Activated gamma-delta T cell (primary cell): ENCODE data around the gene SFRP5.
A peak's percentile ranks its signal among the peaks of the same experiment; 100 is the strongest.

Source experiments
- DNase-seq: peaks from one replicate; lab custom pipeline; 2025; lab: John Stamatoyannopoulos, UW

Gene SFRP5

DNA sequence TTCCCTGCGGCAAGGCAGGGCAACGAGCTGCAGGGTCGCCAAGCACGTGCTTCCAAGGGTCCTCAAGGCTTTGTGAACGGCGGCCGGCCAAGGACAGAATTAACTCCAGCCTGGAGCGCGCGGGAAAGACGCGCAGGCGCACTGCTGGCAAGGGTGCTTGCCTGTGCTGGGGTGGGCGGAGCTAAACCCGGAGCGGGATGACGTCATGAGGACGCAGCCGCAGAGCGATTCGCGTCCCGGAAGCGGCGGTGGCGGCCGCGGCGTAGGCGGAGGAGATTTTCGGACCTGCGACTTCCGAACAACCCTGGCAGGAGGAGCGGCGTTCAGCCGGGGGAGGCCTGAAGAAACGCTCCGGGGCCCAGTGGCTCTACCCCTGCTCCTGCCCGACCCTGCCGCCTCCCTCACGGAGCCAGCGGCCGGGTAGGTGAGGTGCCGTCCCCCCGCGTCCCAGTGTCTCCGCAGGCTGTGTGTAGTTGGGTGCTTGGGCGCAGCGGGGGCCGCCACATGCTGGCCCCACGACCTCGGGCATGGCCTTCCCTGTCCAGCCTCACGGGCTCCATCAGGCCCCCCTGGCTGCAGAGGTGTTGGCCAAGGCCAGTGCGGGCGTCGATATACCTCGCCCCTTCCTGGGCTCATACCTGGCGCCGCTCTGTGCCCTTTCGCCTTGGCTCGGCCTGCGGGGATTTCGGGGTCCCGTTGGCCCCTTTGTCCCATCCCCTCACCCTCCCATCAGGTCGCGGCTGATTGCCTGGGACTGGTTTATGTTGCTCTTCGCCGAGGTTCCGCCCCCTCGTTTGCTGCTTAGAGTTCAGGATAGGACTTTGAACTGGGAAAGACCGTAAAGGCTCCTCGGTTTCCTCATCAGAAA, 34.7 kb downstream of the SFRP5 start, which contains the start of gene ZFYVE27:
Gene ZFYVE27 (plus strand): TSS at position 227 of the 868 bp plus-strand sequence. CDS start 1,350 bp downstream, outside the sequence.
- peak; percentile 87 for DNase-seq

DNA sequence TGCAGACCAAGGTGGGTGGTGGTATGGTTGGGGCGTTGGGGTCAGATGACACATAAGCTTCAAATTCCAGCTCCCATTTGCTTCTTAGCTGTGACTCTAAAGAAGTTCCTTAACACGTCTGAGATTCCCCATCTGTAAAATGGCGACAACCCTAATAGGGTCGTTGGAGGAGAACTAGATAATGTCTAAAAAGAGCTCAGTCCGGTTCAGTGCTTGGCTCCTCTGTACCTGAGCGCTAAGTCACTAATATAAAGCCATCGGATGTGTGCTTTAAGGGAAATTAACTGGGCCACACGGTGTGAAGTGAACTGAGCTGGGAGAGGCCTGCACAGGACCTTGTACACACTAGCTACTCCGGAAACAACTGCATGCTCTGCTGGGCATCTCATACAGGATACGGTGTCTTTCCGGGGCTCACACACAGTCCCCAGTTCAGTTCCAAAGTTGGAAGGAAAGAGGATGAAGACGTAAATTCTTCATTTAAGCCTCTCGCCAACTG, 35.3 kb downstream of the SFRP5 start:
- no peak for DNase-seq

DNA sequence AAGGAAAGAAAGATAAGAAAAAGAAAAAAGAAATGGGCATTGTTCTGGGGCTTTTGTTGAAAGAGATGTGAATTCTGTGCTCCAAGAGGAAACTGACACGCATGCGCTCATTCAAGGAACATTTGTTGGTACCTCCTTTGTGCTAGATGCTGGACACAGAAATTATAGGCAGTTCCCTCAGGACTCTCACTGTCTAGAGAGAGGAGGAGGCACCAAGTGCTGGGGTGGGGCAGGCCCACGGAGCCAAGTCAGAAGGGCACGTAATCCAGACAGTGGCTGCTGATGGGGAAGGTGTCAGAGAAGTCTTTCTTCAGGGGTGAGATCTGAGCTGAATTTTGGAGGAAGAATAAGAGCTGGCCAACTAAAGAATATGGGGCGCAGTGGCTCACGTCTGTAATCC, 37.8 kb downstream of the SFRP5 start:
- DNase-seq: no peak

DNA sequence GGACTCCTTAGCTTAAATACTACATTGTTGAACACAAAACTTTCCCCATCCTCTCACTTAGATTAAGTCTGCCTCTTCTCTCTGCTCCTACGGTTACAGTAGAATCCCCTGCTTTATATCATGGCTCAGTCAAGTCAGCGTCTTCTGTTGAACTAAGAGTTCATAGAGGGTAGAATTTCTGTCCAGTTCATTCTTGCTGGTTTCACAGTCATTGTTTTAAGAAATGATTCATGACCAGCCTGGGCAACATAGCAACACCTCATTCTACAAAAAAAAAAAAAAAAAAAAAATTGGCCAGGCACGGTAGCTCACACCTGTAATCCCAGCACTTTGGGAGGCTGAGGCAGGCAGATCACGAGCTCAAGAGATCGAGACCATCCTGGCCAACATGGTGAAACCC, 38.5 kb downstream of the SFRP5 start:
- DNase-seq: no peak

DNA sequence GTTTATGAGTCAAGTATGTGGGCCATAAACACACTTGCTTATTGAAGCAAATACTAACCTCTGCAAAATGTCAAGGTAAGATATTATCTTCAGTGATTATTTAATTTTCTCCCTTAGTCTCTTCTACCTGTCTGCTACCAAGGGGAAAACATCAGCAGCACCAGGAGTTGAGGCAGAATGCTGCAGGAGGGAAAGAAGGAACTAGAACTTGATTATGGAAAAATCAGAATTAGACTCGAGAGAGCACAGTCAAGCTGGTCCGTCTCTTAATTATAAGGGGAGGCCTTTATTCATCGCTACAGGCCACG, 39.8 kb downstream of the SFRP5 start:
- no peak for DNase-seq

DNA sequence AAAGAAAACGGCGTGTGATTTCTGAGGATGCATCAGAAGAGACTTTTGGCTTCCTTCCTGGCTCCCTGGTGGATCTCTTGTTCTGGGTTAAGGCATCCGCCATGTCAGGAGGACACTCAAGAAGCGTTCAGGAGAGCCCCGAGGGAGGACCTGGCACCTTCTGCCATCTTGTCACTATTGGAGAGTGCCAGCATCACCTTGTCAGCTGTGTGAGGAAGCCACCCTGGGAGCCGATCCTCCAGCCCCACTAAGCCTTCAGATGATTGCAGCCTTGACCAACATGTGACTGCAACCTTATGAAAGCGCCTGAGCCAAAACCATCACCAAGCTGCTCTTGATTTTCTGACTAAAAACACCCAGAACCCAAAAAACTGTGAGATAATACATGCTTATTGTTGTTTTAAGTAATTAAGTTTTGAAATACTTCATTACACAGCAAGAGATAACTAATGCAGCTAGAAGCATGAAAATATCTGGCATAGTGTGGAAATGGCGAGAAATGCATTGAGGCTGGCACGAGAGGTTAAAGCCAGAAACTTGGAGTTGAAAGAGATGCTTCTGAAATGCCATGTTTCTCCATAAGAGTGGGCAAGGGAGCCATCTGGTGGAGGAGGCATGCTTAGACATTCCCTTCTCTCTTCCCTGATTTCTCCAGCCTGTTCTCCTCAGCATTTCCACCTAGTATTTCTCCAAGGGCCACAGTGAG, 40.3 kb downstream of the SFRP5 start:
- DNase-seq: no peak

DNA sequence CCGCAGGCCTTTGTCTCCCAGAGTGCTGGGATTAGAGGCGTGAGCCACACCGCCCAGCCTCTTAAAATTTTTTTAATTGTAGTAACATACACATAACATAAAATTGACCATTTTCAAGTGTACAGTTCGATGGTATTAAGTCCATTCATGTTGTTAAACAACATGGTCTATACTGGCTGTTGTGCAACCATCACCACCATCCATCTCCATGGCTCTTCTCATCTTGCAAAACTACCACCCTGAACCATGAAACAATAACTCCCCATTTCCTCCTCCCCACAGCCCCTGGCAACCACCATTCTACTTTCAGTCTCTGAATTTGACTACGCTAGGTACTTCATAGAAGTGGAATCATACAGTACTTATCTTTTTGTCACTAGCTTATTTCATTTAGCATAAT, 42.8 kb downstream of the SFRP5 start:
- DNase-seq: no peak

DNA sequence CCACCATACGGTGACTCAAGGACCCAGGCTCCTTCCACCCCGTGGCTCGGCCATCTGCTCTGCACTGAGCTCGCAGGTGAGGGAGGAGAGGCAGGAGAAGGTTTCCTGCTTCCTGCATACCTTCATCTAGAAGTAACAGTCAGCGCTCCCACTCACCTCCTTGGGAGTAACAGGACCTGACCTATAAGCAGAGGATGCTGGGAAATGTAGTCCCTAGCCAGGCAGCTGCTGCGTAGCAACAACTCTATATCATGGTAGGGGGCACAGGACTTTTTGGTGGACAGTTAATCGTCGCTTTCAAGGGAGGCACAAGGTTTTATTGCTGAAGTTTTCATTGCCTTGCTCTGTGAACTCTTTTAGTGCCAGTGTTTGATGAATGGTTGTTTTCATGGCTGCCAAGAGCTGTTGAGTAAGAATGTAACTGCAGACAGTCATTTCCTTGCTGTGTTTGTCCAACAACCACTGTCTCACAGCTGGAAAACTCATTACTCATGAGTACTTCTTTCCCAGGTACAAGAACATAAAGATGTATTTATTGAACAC, 45.1 kb downstream of the SFRP5 start:
- DNase-seq: no peak

DNA sequence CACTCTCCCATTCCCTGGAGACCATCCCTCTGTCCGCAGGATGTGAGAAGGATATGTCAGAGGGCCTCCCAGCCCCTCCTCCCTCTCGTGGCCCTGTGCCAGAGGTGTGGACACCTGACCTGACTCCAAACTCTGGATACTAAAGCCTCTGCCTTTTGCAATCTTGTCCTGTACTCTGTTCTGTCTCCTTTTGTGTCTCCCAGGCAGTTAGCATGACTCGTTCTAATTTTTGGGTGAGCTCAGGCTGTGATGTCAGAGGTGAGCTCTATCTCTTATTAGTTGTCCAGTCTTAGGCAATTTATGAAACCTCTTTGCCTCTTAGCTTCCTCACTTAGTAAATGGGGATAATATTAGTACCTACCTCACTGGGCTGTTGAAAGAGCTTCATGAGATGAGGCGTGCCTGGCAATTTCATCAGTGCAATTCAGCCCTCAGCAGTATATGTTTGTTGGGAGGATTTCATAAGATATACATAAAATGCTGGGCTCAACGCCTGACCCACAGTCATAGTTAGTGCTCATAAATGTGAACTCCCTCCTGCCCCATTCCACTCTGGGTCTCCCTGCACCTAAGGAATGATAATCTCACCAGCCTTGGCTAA, 47.4 kb downstream of the SFRP5 start:
- DNase-seq: no peak

DNA sequence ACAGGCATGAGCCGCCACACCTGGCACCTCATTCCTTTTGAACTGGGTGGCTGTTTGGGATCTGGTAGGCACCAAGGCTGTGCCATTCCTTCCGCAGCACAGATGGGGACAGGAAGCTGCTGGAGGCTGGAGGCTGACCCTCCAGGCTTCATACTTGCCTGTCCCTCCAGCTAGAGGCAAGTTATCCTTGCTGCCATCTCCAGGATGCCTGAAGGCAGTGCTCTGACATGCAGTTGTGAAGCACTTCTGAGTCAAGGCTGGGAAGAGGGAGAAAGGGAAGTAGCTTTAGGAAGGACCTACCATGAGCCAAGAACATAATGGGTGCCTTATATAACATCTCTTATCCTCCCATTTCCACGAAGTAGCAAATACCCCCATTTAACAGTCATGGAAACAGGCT, 48.8 kb downstream of the SFRP5 start:
- DNase-seq: no peak

DNA sequence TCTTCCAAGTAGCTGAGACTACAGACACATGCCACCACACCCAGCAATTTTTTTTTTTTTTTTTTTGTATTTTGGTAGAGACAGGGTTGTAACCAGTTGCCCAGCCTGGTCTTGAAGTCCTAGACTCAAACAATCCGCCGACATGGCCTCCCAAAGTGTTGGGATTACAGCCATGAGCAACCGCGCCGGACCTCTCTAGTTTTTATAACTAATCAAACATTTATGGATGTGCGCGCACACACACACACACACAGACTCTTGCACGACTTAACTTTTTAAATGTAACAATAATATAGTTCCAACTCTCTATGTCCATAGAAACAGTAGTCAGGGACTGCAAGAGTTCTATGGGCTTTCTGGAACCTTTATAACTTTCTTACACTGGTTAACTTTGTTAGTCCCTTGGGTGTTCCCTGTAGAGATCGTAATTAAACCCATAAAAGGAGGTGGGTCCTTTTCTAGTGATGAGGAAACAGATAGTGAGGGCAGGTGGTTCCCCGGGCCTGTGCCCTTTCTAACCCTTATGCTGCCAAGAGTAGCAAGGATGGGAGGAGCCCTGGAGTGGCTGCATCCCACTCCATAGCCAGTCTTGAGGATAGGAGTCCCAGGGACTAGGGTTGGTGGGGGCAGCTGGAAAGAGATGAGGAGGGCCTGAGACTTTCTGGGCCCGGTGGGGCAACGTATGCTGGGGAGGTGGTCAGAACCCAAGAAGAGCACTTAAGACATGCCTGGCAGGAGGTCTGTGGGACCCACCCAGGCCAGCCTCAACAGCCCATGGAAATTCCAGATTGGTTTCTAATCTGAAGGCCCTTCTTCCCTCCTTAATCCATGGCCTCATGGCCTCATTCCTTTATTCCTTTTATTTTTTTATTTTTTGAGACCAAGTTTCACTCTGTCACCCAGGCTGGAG, 49.7 kb downstream of the SFRP5 start:
- DNase-seq: no peak

DNA sequence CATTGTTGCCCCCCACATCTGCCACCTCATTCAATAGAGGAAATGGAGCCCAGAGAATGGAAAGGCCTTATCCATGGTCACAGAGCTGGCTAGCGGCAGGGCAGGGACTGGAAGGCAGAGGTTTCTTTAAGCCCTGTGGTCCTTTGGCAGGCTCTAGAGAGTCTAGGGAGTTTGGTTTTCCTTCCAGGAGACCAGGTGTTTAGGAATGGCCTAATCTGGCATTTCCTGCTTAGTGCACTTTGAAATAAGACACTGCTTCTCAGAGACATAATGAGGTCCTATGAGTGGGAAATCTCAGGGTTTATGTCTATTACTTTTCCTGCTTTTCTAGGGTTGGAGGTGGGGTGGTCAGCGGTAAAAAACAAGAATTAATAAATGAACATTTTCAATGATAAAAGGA, 52.2 kb downstream of the SFRP5 start:
- DNase-seq: no peak

DNA sequence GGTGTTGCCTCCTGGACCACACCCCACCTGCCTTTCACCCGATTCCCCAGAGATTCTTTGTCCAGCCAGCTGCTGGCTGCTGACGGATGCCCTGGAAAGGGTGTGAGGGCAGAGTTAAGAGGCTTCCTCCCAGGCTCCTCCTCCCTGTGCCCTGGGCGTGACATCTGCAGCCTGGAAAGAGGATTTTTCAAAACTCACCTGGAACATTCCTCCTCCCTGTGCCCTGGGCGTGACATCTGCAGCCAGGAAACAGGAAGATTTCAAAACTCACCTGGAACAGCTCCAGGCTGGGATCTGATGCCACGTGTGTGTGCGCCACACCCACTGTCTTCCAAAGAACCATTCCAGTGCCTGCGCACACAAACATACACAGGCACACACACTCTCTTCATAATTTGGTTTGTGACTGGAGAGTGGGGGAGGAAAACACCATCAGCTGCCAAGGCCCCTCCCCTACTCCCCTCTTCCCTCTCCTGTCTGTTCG, 53.1 kb downstream of the SFRP5 start:
- no peak for DNase-seq

DNA sequence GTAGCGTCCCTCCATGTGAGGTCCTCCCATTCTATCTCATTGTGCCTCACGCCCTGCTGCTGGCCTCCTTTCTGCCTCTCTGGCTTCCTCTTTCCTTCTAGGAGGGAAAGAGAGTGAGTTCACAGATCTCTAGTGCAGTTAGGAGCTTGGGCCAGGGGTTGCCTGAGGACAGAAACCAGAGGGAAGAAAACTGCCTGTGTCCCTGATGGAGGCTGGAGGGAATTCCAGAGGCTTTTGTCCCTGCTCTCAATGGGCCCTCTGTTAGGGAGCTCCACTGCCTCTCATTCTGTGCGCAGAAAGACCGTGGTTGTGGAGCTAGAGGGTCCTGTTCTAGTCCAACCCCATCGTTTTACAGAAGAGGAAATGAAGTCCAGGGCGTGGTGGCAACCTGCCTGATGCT, 53.6 kb downstream of the SFRP5 start:
- no peak for DNase-seq

DNA sequence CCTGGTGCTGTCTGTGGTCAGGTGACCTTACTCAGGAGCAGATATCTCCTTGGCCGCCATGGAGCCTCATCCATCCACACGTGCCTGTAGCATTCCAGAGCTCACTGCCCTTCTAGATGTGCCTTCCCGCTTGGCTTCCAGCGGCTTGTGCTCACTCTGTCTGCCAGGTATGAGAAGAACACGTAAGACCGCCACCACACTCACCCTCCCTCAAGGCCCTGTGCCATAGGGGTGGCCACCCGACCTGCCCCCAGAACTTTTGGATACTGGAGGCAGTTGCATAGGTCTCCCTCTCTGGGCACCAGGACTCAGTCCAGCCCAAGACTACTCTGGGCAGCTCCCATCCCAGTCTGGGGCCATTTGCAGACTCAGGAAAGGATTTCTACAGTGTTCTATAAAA, 54.2 kb downstream of the SFRP5 start:
- DNase-seq: no peak
